Frontal cortex (tissue), 4 donors: Measurements from ENCODE around the gene CSMD2. TPM values are rescaled to one million over a fixed set of nuclear protein-coding genes. Genes with fewer than 3 reads are reported as not detected.

Experiments used
- DNase-seq, 2 donors: peaks; one replicate each; pipeline ENCODE4 v3.0.0; 2012; ENCODE audit warnings: low spot score in 2 of 2
- FAIRE-seq: peaks from 2 replicates; lab custom pipeline; 2012; peaks lifted over from hg19 to GRCh38; lab: Jason Lieb, UNC
- total RNA-seq: library from RNA; depleted of rRNA; stranded (reverse); fragments of >200 nt; gene quantifications from one replicate; pipeline ENCODE4 v1.2.3, GENCODE V29; 2014
- donor health status: control.
- donor health status: control.
- donor health status: control.

The CSMD2 gene
- total RNA-seq, 1 donor from 2014 or later = 23.6 TPM

- FAIRE-seq (no peak), DNase-seq (no peak)
Measured at GRCh38 chr1:33569331-33569730, 595.7 kb downstream of the CSMD2 start.

DNA sequence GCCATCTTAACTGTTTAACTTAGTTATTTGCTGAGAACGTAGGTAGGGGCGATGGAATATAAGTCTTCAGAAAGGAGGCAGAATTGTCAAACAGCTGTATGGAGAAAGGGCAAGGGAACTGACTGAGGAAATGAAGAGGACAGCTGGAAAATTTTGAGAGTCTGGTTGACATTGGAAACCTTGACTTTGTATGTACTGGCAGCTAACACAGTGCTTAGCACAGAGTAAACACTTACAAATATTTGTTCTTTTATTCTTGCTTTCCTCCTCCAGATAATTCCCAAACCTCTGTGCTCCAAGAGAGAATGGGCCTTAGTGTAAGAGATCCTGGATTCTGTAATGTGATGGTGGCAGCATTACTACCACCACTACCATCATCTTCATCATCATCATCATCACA lies 601.3 kb downstream of the CSMD2 start:
- FAIRE-seq = no peak
- DNase-seq = no peak

- DNase-seq = no peak
Measured at GRCh38 chr1:33562563-33562962, 602.5 kb downstream of the CSMD2 start.

DNA sequence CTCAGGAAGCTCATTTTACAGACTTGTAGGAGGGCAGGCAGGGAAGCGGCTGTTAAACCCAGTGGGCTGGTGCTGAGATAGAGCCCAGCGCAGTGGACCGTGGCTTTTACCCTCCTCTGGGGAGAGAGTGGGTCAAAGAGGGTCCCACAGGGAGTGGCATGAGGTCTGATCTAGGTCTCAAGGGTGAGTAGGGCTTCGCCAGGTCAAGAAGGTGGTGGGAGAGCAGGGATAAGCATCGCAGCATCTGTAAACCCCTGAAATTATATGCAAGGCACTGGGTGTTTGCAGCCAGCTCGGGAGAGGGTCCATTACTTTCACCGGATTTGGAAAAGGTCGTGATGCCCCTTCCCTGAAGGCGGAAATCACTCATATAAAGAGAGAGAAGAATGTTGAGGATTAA lies 603.5 kb downstream of the CSMD2 start:
- no peak for DNase-seq
- no peak for FAIRE-seq

More at GRCh38 chr1:33562563-33562962, 602.5 kb downstream of the CSMD2 start:
- no peak for FAIRE-seq

- DNase-seq (no peak), FAIRE-seq (no peak)
Measured at GRCh38 chr1:33560680-33561079, 604.4 kb downstream of the CSMD2 start.

DNA sequence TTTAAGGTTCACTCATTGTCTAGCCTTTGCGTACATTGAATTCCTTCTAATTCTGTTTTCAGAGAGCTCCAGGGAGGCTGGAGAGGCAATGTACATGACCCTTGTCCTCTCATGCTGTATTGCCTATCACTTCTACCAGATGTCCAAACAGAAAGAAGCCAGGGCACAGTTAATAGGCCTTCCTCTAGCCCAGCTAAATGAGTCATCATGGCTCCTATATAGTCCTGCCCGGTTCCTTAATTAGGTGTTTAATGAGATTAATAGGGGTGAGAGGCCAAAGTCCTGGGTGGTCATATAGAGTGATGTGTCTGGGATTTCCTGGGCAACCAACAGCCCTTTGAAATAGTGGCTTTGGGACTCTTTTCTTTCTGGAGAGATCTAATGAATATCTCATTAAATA lies 616.3 kb downstream of the CSMD2 start:
- no peak for FAIRE-seq
- no peak for DNase-seq

- FAIRE-seq = no peak
Measured at GRCh38 chr1:33548319-33548718, 616.7 kb downstream of the CSMD2 start.

GRCh38 chr1:33547576-33547975 lies 617.5 kb downstream of the CSMD2 start:
- no peak for FAIRE-seq

More at GRCh38 chr1:33548319-33548718, 616.7 kb downstream of the CSMD2 start:
- DNase-seq = no peak

GRCh38 chr1:33541966-33542365 lies 623.1 kb downstream of the CSMD2 start:
- DNase-seq (no peak), FAIRE-seq (no peak)

More at GRCh38 chr1:33547576-33547975, 617.5 kb downstream of the CSMD2 start:
- no peak for DNase-seq

DNA sequence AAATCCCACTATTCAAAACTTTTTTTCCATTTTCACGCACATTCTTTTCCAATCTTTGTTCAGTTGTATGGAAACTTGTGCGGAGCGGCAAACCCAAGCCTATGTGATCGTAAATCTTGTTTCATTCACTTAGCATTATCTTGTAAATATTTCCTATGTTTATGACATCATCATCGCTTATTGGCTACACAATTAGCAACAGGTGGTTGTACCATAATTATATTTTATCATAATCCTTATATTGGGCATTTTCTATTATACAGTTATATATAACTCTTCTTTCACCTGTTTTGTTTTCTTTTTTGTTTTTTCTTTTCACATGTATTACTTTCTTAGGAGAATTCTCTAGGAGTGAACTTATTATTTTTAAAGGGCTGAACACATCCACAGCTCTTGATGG lies 627.1 kb downstream of the CSMD2 start:
- DNase-seq = no peak
- no peak for FAIRE-seq

DNA sequence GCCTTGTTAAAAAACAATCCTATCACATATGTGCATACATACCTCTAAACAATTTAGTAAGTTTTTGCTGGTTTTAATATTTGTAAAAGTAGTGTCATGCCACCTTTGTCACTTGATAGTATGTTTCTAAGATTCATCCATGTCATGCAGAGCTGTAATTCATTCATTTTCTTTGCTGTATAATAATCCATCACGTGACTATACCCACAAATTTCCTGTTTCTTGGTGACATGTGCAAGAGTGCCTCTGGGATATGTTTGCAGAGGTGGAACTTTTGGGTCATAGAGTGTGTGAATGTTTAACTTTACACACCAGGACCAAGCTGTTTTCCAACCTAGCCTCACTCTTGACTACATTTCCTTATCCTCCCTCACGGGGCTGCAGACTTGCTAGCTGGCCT lies 629.7 kb downstream of the CSMD2 start:
- DNase-seq = no peak
- no peak for FAIRE-seq

GRCh38 chr1:33532936-33533335 lies 632.1 kb downstream of the CSMD2 start:
- DNase-seq = no peak
- FAIRE-seq = no peak

DNA sequence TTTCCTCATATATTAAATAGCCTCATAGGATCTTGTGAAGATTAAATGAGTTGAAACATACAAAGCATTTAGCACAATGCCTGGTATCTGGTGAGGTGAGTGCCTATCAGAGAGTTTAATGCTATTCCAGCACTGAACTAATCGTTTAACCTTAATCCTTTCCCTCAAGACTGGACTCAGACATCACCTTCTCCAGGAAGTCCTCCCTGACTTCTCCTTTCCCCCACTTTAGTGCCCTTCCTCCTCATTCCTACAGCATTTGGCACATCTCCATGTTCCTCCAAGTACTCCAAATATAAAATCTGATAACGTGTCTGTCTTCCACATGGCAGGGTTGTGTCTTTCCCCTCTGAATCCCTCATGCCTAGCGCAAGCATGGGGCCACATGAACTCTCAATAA lies 632.8 kb downstream of the CSMD2 start:
- no peak for FAIRE-seq
- no peak for DNase-seq

- FAIRE-seq (no peak), DNase-seq (no peak)
Measured at GRCh38 chr1:33529957-33530356, 635.1 kb downstream of the CSMD2 start.

- FAIRE-seq = no peak
Measured at GRCh38 chr1:33527934-33528333, 637.1 kb downstream of the CSMD2 start.

GRCh38 chr1:33524586-33524985 lies 640.4 kb downstream of the CSMD2 start:
- DNase-seq (no peak), FAIRE-seq (no peak)

More at GRCh38 chr1:33527934-33528333, 637.1 kb downstream of the CSMD2 start:
- DNase-seq = no peak

DNA sequence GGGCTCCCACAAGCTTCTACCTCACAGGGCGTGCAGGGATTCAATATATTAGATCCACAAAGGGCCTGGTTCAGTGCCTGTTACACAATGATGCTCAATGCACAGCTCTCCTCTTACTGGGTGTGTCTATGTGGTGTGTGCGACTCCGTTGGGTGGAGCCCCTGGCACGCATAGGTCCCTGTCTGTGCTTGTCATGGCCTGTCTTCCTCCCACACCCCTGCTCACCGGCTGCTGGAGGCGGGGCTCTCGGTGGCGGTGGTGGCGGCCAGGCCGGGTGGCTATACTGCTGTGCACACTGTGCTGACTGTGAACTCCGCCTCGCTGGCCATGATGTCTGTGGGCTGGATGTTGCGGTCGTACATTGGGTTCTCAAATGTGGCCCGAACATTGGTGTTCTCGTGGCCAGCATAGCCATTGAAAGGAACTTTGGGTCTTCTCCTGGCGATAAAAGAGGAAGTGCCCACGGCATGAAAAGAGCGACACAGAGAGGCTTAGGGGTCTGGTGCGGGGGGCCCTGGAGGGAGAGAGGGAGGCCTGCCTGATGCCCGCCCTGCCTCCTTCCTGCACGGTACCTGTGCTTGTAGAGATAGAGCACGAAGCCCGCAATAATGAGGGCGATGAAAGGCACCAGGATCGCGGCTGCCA lies 645.7 kb downstream of the CSMD2 start:
- FAIRE-seq (no peak), DNase-seq (no peak)

GRCh38 chr1:33517596-33518250 lies 647.3 kb downstream of the CSMD2 start:
- DNase-seq = peak in 1 of 2 donors; percentile 29
- no peak for FAIRE-seq

- DNase-seq (no peak), FAIRE-seq (no peak)
Measured at GRCh38 chr1:33516891-33517567, 648.0 kb downstream of the CSMD2 start.

DNA sequence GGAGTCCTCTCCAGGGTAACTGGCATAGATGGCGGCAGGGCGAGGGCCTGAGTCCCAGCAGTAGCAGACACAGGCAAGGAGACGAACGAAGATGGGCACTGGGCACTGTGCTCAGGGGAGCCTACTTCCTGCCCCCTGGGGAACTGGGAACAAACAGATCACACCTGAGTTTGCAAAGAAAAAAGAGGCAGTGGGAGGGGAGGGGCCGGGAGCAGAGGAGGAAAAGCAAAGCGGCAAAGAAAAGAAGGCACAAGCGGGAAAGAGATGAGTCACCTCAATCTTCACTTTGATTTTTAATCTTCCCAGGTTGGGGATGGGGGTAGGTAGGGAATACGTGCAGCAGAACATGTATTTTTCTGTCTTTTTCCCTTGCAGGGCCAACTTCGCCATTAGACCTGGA lies 648.6 kb downstream of the CSMD2 start:
- FAIRE-seq (no peak), DNase-seq (no peak)

DNA sequence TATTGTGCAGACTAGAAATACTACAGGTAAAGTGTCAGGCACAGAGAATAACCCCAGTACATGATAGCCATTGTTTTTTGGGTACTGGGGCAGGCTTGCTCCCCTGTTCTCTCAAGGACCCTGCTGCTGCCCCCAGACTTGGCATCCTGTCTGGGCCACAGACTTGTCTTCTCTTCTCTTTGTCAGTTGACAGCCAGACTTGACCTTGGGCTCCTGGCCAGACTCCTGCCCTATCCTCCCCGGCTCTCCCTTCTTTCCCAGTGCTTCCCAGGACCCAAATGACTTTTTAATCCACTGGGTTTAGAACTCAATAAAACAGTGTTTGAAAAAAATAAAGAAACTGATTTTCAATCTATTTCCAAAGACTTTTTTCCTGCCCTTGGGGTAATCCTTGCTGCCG lies 649.4 kb downstream of the CSMD2 start:
- no peak for FAIRE-seq
- no peak for DNase-seq
